KMS-11 (cell line): ENCODE results near the gene IFNW1.
A peak's percentile ranks its signal among the peaks of the same experiment; 100 is the strongest.
"Not testable (repeated sequence)": the region's sequence is repeated elsewhere in the genome, so short reads cannot be mapped to it uniquely, and the experiment has no call there.

Experiments used
- H2AFZ ChIP-seq: fragments of 200-600 bp; sonication (generic); 2 replicates; pipeline ENCODE4 v1.6.1; 2016; ENCODE audit warnings: antibody characterized with exemption, mixed run types, low read depth
- H3K27ac ChIP-seq: fragments of 200-600 bp; sonication (generic); 2 replicates; pipeline ENCODE4 v1.6.1; 2016; ENCODE audit warnings: mild to moderate bottlenecking, mixed run types
- H3K27me3 ChIP-seq: fragments of 200-600 bp; sonication (generic); 2 replicates; pipeline ENCODE4 v1.6.1; 2017; ENCODE audit warnings: mild to moderate bottlenecking, low read depth, mixed run types, moderate library complexity; ENCODE audit not compliant: insufficient read depth
- H3K36me3 ChIP-seq: fragments of 200-600 bp; sonication (generic); 2 replicates; pipeline ENCODE4 v1.6.1; 2017; ENCODE audit warnings: mild to moderate bottlenecking, mixed run types; ENCODE audit not compliant: insufficient read depth
- H3K4me1 ChIP-seq: fragments of 200-600 bp; sonication (generic); 2 replicates; pipeline ENCODE4 v1.6.1; 2016; ENCODE audit warnings: mild to moderate bottlenecking, low read depth, mixed run types; ENCODE audit not compliant: poor library complexity, severe bottlenecking
- H3K4me2 ChIP-seq: fragments of 200-600 bp; sonication (generic); 2 replicates; pipeline ENCODE4 v1.7.0; 2016; ENCODE audit warnings: mild to moderate bottlenecking, mixed run types
- H3K4me3 ChIP-seq: fragments of 200-600 bp; sonication (generic); IDR thresholded peaks from 2 replicates; pipeline ENCODE4 v1.6.1; 2017; ENCODE audit warnings: low read depth, low read length, mixed read lengths; ENCODE audit not compliant: insufficient read depth
- H3K79me2 ChIP-seq: fragments of 200-600 bp; sonication (generic); 2 replicates; pipeline ENCODE4 v1.6.1; 2016; ENCODE audit warnings: low read depth, mixed run types; ENCODE audit not compliant: insufficient read depth
- H3K9ac ChIP-seq: fragments of 200-600 bp; sonication (generic); 2 replicates; pipeline ENCODE4 v1.6.1; 2016; ENCODE audit warnings: mild to moderate bottlenecking, mixed run types
- H4K20me1 ChIP-seq: fragments of 200-600 bp; sonication (generic); 2 replicates; pipeline ENCODE4 v1.6.1; 2016; ENCODE audit warnings: mild to moderate bottlenecking, mixed run types; ENCODE audit not compliant: insufficient read depth
- CTCF ChIP-seq: fragments of 200-600 bp; sonication (generic); conservative IDR thresholded peaks from 2 replicates; pipeline ENCODE4 v1.6.1; 2017; ENCODE audit warnings: low read depth, mild to moderate bottlenecking, antibody characterized with exemption, low read length, moderate library complexity, mixed read lengths

Gene IFNW1

GRCh38 chr9:21141427-21141882, at the start of gene IFNW1:
Gene IFNW1, minus strand, starts transcription at chr9:21141832. Its CDS starts 262 bp downstream, at chr9:21141570.
- peaks cover 10% of the 10 kb centered on the region for H3K4me1 ChIP-seq
- H3K36me3 ChIP-seq, result no peaks in the 10 kb centered on the region
- no peak within 1 kb of the TSS for H3K9ac ChIP-seq
- H3K27ac ChIP-seq, result no peak within 1 kb of the TSS
- TF ChIP-seq CTCF, result no peak
- no peaks in the 10 kb centered on the region for H4K20me1 ChIP-seq
- H3K4me2 ChIP-seq, result no peak within 1 kb of the TSS
- no peaks in the 10 kb centered on the region for H3K27me3 ChIP-seq
- no peak within 1 kb of the TSS for H2AFZ ChIP-seq
- H3K79me2 ChIP-seq, result no peaks in the 10 kb centered on the region
- H3K4me3 ChIP-seq, result no peak within 1 kb of the TSS

GRCh38 chr9:21187487-21187886, 45.9 kb upstream of the IFNW1 start, which contains the start of gene IFNA4:
Gene IFNA4, minus strand, starts transcription at chr9:21187587. Its CDS starts 56 bp downstream, at chr9:21187531.
- H3K4me1 ChIP-seq, H2AFZ ChIP-seq, H3K4me2 ChIP-seq, H4K20me1 ChIP-seq, H3K36me3 ChIP-seq, H3K79me2 ChIP-seq, H3K27ac ChIP-seq, H3K9ac ChIP-seq, H3K27me3 ChIP-seq, H3K4me3 ChIP-seq: not testable (repeated sequence)

GRCh38 chr9:21182810-21183736, 41.4 kb upstream of the IFNW1 start:
- H3K36me3 ChIP-seq, H3K4me3 ChIP-seq, H3K4me2 ChIP-seq, H4K20me1 ChIP-seq, H3K27me3 ChIP-seq, H3K9ac ChIP-seq, H3K27ac ChIP-seq, H3K4me1 ChIP-seq, H2AFZ ChIP-seq, H3K79me2 ChIP-seq: not testable (repeated sequence)
- peak; percentile 64 for TF ChIP-seq CTCF

GRCh38 chr9:21174671-21175070, 33.0 kb upstream of the IFNW1 start:
- no peak overlapping the region for H3K27ac ChIP-seq
- no peak for TF ChIP-seq CTCF
- H3K4me3 ChIP-seq, result no peak overlapping the region
- H3K4me1 ChIP-seq, result no peaks in the 10 kb centered on the region
- H3K4me2 ChIP-seq, result no peak overlapping the region
- H3K79me2 ChIP-seq, result no peaks in the 10 kb centered on the region
- H3K36me3 ChIP-seq, result no peaks in the 10 kb centered on the region
- H2AFZ ChIP-seq, result no peak overlapping the region
- H4K20me1 ChIP-seq, result no peaks in the 10 kb centered on the region
- no peaks in the 10 kb centered on the region for H3K27me3 ChIP-seq
- no peak overlapping the region for H3K9ac ChIP-seq

GRCh38 chr9:21172156-21172555, 30.5 kb upstream of the IFNW1 start:
- Histone ChIP-seq H3K36me3 (no peaks in the 10 kb centered on the region), H3K27me3 (no peaks in the 10 kb centered on the region), H3K4me2 (no peak overlapping the region), H3K4me1 (no peaks in the 10 kb centered on the region), H3K4me3 (no peak overlapping the region), H3K79me2 (no peaks in the 10 kb centered on the region), H3K9ac (no peak overlapping the region), H3K27ac (no peak overlapping the region), H4K20me1 (no peaks in the 10 kb centered on the region), H2AFZ (no peak overlapping the region)
- TF ChIP-seq CTCF, result no peak
